ENCODE results near the gene NOP16.

GRCh38 chr5:176424181-176424580 lies 35.8 kb upstream of the NOP16 start:
- TF ChIP-seq POLR2A (IDR thresholded peaks at IDR 0.05): no peak
- TF ChIP-seq, protein P1, sequence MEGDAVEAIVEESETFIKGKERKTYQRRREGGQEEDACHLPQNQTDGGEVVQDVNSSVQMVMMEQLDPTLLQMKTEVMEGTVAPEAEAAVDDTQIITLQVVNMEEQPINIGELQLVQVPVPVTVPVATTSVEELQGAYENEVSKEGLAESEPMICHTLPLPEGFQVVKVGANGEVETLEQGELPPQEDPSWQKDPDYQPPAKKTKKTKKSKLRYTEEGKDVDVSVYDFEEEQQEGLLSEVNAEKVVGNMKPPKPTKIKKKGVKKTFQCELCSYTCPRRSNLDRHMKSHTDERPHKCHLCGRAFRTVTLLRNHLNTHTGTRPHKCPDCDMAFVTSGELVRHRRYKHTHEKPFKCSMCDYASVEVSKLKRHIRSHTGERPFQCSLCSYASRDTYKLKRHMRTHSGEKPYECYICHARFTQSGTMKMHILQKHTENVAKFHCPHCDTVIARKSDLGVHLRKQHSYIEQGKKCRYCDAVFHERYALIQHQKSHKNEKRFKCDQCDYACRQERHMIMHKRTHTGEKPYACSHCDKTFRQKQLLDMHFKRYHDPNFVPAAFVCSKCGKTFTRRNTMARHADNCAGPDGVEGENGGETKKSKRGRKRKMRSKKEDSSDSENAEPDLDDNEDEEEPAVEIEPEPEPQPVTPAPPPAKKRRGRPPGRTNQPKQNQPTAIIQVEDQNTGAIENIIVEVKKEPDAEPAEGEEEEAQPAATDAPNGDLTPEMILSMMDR (IDR thresholded peaks at IDR 0.05 in 4 of 5, conservative IDR thresholded peaks at IDR 0.05 in 1 of 5): no peak

All from gastrocnemius medialis (tissue), 4 donors.